Stomach (tissue), 4 donors: ENCODE measurements around the gene FMO5.

ENCODE experiments used
- POLR2A ChIP-seq, 4 donors: fragments of 450-650 bp; IDR thresholded peaks; one replicate each; pipeline ENCODE4 v1.6.1; 2016; ENCODE audit warnings: antibody characterized with exemption in 4 of 4, control low read depth in 2 of 4, mild to moderate bottlenecking in 1 of 4, moderate library complexity in 1 of 4
- TF ChIP-seq, protein P1 (sequence below), 7 experiments: fragments of 450-650 bp in 4 of 7; fragments of 200-600 bp in 3 of 7; sonication (generic) in 3 of 7; IDR thresholded peaks; one replicate each; pipeline ENCODE4 v1.5.1; 2016 to 2019; ENCODE audit warnings: antibody characterized with exemption in 7 of 7, control low read depth in 2 of 7, mild to moderate bottlenecking in 1 of 7

DNA sequence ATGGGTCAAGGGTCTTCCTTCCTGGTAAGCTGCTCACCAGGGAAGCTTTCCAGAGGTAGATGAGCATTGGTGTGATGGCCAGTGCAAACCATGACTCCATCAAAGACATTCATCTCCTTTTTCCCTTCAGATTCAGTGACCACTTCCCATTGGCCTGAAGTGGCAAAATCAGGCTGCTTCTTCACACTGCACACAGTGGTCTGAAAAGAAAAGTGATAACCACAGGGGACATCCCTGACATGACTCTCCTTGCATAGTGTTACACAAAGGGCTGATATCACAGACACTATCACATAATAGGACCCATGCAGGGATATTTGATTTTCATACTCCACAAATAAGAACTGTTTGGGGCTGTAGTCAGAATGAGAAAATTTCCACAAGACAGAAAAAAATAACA lies 11.9 kb downstream of the FMO5 start:
- TF ChIP-seq, protein P1, sequence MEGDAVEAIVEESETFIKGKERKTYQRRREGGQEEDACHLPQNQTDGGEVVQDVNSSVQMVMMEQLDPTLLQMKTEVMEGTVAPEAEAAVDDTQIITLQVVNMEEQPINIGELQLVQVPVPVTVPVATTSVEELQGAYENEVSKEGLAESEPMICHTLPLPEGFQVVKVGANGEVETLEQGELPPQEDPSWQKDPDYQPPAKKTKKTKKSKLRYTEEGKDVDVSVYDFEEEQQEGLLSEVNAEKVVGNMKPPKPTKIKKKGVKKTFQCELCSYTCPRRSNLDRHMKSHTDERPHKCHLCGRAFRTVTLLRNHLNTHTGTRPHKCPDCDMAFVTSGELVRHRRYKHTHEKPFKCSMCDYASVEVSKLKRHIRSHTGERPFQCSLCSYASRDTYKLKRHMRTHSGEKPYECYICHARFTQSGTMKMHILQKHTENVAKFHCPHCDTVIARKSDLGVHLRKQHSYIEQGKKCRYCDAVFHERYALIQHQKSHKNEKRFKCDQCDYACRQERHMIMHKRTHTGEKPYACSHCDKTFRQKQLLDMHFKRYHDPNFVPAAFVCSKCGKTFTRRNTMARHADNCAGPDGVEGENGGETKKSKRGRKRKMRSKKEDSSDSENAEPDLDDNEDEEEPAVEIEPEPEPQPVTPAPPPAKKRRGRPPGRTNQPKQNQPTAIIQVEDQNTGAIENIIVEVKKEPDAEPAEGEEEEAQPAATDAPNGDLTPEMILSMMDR (IDR thresholded peaks at IDR 0.05), result no peak
- TF ChIP-seq POLR2A (IDR thresholded peaks at IDR 0.05), result no peak
